ENCODE data around the gene GAPT.

The GAPT gene

GRCh38 chr5:58462623-58463230, 28.5 kb upstream of the GAPT start:
- DNase-seq = no peak

GRCh38 chr5:58466939-58467338, 24.3 kb upstream of the GAPT start:
- no peak for DNase-seq

GRCh38 chr5:58469896-58470295, 21.3 kb upstream of the GAPT start:
- DNase-seq = no peak

- DNase-seq = no peak
Observed at GRCh38 chr5:58475404-58475803, 15.8 kb upstream of the GAPT start.

- DNase-seq = no peak
Observed at GRCh38 chr5:58477760-58478376, 13.4 kb upstream of the GAPT start.

GRCh38 chr5:58481066-58481676, 10.1 kb upstream of the GAPT start:
- DNase-seq = no peak

GRCh38 chr5:58481828-58482227, 9.4 kb upstream of the GAPT start:
- no peak for DNase-seq

- no peak for DNase-seq
Observed at GRCh38 chr5:58482536-58482935, 8.7 kb upstream of the GAPT start.

- no peak for DNase-seq
Observed at GRCh38 chr5:58484505-58484904, 6.7 kb upstream of the GAPT start.

GRCh38 chr5:58486290-58486689, 4.9 kb upstream of the GAPT start:
- DNase-seq = no peak

- DNase-seq = no peak
Observed at GRCh38 chr5:58490402-58491050, 709 bp upstream of the GAPT start.

GRCh38 chr5:58493141-58493540, 1.9 kb downstream of the GAPT start:
- DNase-seq = no peak

GRCh38 chr5:58496488-58496887, 5.3 kb downstream of the GAPT start:
- no peak for DNase-seq

- DNase-seq = no peak
Observed at GRCh38 chr5:58497386-58497785, 6.2 kb downstream of the GAPT start.

GRCh38 chr5:58497921-58498320, 6.7 kb downstream of the GAPT start:
- no peak for DNase-seq

GRCh38 chr5:58498340-58498942, 7.2 kb downstream of the GAPT start:
- DNase-seq = no peak

GRCh38 chr5:58499231-58499630, 8.0 kb downstream of the GAPT start:
- no peak for DNase-seq

- no peak for DNase-seq
Observed at GRCh38 chr5:58499941-58500340, 8.7 kb downstream of the GAPT start.

GRCh38 chr5:58501778-58502417, 10.7 kb downstream of the GAPT start:
- DNase-seq = no peak

- DNase-seq = no peak
Observed at GRCh38 chr5:58503390-58504046, 12.3 kb downstream of the GAPT start.

GRCh38 chr5:58504766-58505165, 13.5 kb downstream of the GAPT start:
- DNase-seq = no peak

- no peak for DNase-seq
Observed at GRCh38 chr5:58505502-58505901, 14.3 kb downstream of the GAPT start.

Data from NCI-H1105 (cell line).